GM19099 (cell line): ENCODE results near the gene FMNL3.

Source experiments
- POLR2A ChIP-seq: IDR thresholded peaks from 3 replicates; pipeline ENCODE4 v1.6.1; 2011; ENCODE audit warnings: low read depth; ENCODE audit not compliant: insufficient read length; ENCODE audit errors: extremely low read depth

FMNL3 gene

GRCh38 chr12:49635656-49636055, 71.5 kb downstream of the FMNL3 start:
- no peak for TF ChIP-seq POLR2A

DNA sequence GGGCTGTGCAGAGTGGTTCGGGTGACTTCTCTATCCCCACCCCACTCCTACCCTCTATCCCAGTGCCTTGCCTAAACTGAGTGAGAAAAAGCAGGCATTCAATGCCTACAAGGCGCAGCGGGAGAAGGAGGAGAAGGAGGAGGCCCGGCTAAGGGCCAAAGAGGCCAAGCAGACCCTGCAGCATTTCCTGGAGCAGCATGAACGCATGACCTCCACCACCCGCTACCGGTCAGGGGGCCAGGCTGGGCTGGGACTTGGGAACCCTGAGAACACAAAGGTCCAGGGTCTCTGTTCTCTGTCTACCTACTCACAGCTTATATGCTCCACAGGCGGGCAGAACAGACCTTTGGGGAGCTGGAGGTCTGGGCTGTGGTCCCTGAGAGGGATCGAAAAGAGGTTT, 72.2 kb downstream of the FMNL3 start:
- no peak for TF ChIP-seq POLR2A

DNA sequence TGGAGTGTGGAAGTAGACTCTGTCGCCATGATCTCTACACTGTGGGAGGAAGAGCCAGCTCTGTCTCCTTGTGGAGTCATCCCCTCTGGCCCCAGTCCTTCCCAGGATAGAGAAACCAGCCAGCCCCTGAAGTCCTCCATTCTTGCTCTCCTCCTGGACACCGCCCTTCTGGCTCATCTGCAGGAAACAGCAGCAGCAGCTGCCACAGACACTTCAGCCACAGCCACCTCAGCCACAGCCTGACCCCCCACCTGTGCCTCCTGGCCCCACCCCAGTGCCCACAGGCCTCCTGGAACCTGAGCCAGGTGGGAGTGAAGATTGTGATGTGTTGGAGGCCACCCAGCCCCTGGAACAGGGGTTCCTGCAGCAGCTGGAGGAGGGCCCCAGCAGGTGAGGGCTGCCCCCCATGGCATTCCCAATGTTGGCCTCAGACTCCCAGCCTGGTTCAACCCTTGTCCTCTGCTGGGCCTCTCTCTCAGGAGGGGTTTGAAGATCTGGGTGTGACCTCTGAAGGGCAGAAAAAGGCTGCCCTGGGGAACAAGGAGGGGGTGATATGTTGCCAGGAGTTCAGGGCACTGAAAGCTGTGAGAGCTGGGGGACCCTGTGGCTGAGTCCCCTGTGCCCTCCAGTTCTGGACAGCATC, 73.4 kb downstream of the FMNL3 start:
- TF ChIP-seq POLR2A = no peak

GRCh38 chr12:49632986-49633702, 74.1 kb downstream of the FMNL3 start:
- TF ChIP-seq POLR2A = no peak

DNA sequence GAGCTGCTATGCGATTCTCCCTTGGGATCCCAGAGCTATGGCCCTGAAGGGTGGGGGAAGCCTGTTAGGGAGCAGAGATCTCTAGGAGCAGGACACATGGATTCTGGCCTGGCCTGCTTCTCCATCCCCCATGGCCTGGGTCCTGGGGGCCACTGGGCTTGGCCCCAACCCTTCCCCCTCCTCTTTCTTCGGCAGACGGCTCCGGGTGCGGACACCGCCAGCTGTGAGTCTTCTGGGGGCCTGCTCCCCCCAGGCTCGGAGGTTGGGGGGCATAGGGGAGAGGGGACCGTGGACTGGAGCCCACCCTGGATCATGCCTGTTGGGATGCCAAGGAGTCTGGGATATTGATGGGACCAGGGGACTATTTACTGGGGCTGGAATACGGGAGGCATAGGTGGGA, 74.8 kb downstream of the FMNL3 start:
- TF ChIP-seq POLR2A = no peak

GRCh38 chr12:49631336-49631907, 75.8 kb downstream of the FMNL3 start:
- no peak for TF ChIP-seq POLR2A

GRCh38 chr12:49627752-49628360, 79.3 kb downstream of the FMNL3 start:
- no peak for TF ChIP-seq POLR2A

DNA sequence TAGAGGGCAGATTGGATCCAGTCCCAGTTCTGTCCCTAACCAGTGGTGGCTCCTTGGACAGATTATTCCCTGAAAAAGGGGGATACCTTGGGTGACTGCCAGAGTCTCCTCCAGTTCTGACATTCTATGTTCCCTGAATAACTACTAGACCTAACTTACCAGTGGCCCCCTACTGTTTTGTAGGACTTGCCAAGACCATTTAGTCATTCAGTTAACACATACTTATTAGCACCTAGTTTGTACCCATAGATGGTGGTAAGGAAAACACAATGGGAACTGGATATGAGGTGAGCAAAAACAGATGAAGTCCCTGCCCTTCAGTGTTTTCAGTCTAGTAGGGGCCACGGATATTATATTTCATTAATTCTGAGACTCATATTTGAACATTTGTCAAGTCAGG, 80.4 kb downstream of the FMNL3 start:
- no peak for TF ChIP-seq POLR2A

DNA sequence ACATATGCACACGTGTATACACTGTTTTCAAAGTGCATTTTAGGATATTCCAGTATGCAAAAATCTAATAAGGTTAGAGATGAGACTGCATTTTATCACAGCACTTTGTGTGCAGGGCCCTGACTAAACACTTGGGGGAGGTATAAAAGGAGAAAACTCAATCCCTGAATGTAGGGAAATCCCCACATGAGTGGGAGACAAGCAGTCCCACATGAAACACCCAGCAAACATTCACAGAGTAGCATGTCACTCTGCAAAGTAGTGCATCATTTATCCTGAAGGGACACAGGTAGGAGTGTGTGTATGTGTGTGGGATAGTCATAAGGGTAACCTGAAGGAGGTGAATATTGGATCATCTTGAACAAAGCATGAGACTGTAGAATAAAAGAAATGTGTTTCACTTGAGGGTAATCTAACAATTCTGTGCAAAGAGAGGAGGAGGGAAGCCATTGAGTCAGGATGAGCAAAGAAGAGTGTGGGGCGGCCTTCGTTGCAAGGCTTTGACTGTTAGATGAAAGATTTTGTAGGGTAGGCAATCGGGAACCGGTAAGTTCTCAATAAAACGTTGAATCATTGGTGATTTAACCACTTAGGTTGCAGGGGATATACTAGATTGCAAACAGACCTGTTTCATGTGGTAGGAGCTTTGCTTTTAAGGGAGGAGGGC, 80.9 kb downstream of the FMNL3 start:
- no peak for TF ChIP-seq POLR2A

GRCh38 chr12:49624921-49625577, 82.2 kb downstream of the FMNL3 start:
- TF ChIP-seq POLR2A = no peak

DNA sequence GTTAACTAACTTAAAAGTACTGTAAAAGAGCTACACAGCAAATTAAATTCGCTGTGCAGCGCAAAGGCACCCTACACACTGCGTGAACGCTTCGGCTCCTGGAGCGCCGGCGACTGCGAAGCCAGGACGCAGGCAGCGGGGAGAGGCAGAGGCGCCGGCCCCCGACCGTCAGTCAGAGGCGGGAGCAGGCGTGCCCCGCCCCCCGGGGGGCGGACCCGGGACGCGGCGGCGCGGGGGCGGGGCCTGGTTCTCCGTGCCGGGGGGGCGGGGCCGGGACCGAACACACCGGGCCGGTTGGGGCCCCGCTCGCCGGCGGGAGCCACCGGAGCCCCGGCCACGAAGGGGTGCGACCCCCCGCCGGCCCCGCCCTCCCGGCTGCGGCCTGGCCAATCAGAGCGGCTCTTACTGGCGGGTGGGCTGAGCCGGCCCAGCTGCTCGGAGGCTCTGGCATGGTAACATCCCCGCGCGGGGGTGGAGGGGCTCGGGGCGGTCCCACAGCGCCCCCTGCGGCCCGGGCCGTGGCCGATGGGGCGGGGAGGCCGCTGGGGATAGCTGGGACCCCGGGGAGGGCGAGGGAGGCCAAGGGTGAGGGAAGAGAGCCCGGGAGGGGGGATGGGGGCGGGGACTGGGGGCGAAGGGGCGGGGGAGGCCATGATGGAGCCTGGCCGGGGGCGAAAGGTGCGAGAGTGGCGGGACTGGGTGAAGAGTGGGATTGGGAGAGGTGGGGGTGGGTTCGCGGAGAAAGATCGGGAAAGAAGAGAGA, 83.9 kb downstream of the FMNL3 start, which contains the start of gene PRPF40B:
PRPF40B (plus strand) TSS at position 420 of the 763 bp plus-strand sequence; CDS start at position 450, 30 bp downstream.
- peak; percentile 87 for TF ChIP-seq POLR2A

DNA sequence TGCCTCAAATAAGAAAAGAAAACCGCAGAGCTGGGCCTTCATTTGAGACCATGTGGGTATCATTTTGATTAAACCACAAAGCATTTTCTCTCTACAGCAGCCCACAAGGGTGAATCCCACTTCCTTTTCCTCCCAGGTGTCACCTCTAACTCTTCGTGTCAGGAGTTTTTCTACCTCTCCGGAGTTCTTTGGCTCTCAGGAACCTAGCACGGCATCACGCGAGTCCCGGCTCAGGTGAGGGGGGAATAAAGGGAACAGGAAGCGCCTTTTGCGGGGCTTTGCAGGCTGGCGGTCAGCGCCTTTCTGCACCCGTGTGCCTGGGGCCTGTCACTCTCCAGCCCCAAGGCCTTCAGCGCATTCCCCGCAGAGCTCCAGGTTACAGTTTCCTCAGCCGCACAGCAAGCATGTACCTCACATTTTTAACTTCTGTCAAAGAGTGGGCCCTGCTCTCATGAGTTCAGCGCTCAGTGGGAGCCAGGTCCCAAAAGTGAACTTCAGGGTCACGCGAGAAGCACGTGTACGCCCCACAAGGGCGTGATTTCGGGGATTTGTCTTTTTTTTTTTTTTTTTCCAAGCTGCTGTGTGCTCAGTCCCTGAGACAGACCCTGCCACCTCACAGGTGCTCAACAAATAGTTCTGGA, 84.6 kb downstream of the FMNL3 start:
- no peak for TF ChIP-seq POLR2A
